HG03558 (cell line): ENCODE measurements around the gene GRK5.

Experiments used
- ATAC-seq: cut with Tn5 transposase; IDR thresholded peaks from one replicate; pipeline ENCODE4 v1.9.1; 2021; ENCODE audit warnings: moderate number of reproducible peaks; ENCODE audit not compliant: unreplicated experiment; ENCODE audit errors: extremely low read depth

GRK5 gene

GRCh38 chr10:119350502-119351097 lies 143.2 kb downstream of the GRK5 start:
- no peak for ATAC-seq

- ATAC-seq = no peak
Observed at GRCh38 chr10:119351189-119351588, 143.8 kb downstream of the GRK5 start.

GRCh38 chr10:119352042-119352441 lies 144.7 kb downstream of the GRK5 start:
- ATAC-seq = no peak

- ATAC-seq = no peak
Observed at GRCh38 chr10:119352807-119353206, 145.4 kb downstream of the GRK5 start.

GRCh38 chr10:119353421-119353820 lies 146.1 kb downstream of the GRK5 start:
- ATAC-seq = no peak

- ATAC-seq = no peak
Observed at GRCh38 chr10:119355930-119356329, 148.6 kb downstream of the GRK5 start.

GRCh38 chr10:119357412-119358151 lies 150.2 kb downstream of the GRK5 start:
- no peak for ATAC-seq

- ATAC-seq = no peak
Observed at GRCh38 chr10:119358152-119358512, 150.8 kb downstream of the GRK5 start.

GRCh38 chr10:119358567-119358966 lies 151.2 kb downstream of the GRK5 start:
- ATAC-seq = no peak

- no peak for ATAC-seq
Observed at GRCh38 chr10:119359025-119359424, 151.7 kb downstream of the GRK5 start.

- no peak for ATAC-seq
Observed at GRCh38 chr10:119360181-119360921, 153.0 kb downstream of the GRK5 start.

- ATAC-seq = no peak
Observed at GRCh38 chr10:119361037-119361436, 153.7 kb downstream of the GRK5 start.

- ATAC-seq = no peak
Observed at GRCh38 chr10:119362122-119362521, 154.8 kb downstream of the GRK5 start.

GRCh38 chr10:119364645-119365600 lies 157.6 kb downstream of the GRK5 start:
- no peak for ATAC-seq

- no peak for ATAC-seq
Observed at GRCh38 chr10:119365773-119366599, 158.6 kb downstream of the GRK5 start.

- ATAC-seq = no peak
Observed at GRCh38 chr10:119367841-119368549, 160.6 kb downstream of the GRK5 start.

GRCh38 chr10:119368581-119368980 lies 161.2 kb downstream of the GRK5 start:
- no peak for ATAC-seq

- no peak for ATAC-seq
Observed at GRCh38 chr10:119368991-119369869, 161.9 kb downstream of the GRK5 start.
